ENCODE measurements around the gene TMEM184B.
A peak's percentile ranks its signal among the peaks of the same experiment; 100 is the strongest.

The TMEM184B gene

DNA sequence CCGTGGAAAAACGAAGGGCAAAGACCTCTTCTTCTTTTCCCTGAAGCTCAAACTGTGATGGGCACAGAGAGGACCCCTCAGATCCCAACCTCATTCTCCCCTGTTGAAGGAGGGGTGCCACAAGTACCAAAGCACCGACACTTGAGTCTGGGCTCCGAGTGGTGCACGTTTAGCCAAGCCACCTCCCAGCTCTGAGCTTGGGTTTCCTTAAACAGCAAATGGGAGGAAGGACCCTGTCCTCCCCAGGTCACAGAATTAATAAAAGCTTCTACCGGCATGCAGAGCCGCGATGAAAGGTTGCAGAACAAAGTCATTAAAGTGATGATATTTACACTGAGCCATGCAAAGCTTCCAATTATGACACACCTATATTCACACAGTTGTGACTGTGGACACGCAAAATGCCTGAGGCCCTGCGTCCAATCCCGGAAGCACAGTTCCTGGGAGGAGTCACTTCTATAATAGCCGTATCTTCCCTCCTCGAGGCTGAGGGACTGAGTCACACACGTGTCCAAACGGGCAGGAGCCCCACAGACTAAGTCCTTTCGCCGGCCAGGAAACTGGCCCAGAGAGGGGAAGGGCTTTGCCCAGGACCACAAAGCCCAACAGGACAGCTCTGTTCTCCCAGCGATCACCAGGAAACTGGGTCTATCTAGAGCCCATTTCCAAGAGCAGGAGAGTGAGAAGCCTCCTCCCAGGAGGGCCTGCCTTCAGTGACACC, 45.3 kb upstream of the TMEM184B start:
- Histone ChIP-seq H3K4me3 (ENCODE audit: low read length) (peak overlapping the region; percentile 83), H3K36me3 (ENCODE audit: control insufficient read depth, low read length) (peaks cover 28% of the 10 kb centered on the region), H3K79me2 (ENCODE audit: control insufficient read depth, low read length) (peaks cover 46% of the 10 kb centered on the region), H3K9me3 (ENCODE audit: control insufficient read depth, insufficient read depth, low read length) (no peaks in the 10 kb centered on the region), H3K4me2 (ENCODE audit: low read length) (peak overlapping the region; percentile 89), H3K27me3 (ENCODE audit: control insufficient read depth, low read length) (no peaks in the 10 kb centered on the region), H3K4me1 (ENCODE audit: control insufficient read depth, low read length) (peaks cover 42% of the 10 kb centered on the region), H3K27ac (ENCODE audit: low read depth, low read length) (peak overlapping the region; percentile 35; the same call in 1 of the 2 replicates), H4K20me1 (ENCODE audit: control insufficient read depth, insufficient read depth, low read depth, low read length) (peaks cover 13% of the 10 kb centered on the region), H3F3A (ENCODE audit: control insufficient read depth, insufficient read depth) (no peaks in the 10 kb centered on the region), H3K9me2 (replicated peaks; ENCODE audit: control insufficient read depth, low read length) (no peaks in the 10 kb centered on the region)
- no peak for TF ChIP-seq EZH2phosphoT487 (IDR thresholded peaks at IDR 0.05; ENCODE audit: borderline replicate concordance, low read length)
- TF ChIP-seq, protein P1, sequence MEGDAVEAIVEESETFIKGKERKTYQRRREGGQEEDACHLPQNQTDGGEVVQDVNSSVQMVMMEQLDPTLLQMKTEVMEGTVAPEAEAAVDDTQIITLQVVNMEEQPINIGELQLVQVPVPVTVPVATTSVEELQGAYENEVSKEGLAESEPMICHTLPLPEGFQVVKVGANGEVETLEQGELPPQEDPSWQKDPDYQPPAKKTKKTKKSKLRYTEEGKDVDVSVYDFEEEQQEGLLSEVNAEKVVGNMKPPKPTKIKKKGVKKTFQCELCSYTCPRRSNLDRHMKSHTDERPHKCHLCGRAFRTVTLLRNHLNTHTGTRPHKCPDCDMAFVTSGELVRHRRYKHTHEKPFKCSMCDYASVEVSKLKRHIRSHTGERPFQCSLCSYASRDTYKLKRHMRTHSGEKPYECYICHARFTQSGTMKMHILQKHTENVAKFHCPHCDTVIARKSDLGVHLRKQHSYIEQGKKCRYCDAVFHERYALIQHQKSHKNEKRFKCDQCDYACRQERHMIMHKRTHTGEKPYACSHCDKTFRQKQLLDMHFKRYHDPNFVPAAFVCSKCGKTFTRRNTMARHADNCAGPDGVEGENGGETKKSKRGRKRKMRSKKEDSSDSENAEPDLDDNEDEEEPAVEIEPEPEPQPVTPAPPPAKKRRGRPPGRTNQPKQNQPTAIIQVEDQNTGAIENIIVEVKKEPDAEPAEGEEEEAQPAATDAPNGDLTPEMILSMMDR (IDR thresholded peaks at IDR 0.05; ENCODE audit: low read depth, low read length, poor library complexity, severe bottlenecking) = no peak

DNA sequence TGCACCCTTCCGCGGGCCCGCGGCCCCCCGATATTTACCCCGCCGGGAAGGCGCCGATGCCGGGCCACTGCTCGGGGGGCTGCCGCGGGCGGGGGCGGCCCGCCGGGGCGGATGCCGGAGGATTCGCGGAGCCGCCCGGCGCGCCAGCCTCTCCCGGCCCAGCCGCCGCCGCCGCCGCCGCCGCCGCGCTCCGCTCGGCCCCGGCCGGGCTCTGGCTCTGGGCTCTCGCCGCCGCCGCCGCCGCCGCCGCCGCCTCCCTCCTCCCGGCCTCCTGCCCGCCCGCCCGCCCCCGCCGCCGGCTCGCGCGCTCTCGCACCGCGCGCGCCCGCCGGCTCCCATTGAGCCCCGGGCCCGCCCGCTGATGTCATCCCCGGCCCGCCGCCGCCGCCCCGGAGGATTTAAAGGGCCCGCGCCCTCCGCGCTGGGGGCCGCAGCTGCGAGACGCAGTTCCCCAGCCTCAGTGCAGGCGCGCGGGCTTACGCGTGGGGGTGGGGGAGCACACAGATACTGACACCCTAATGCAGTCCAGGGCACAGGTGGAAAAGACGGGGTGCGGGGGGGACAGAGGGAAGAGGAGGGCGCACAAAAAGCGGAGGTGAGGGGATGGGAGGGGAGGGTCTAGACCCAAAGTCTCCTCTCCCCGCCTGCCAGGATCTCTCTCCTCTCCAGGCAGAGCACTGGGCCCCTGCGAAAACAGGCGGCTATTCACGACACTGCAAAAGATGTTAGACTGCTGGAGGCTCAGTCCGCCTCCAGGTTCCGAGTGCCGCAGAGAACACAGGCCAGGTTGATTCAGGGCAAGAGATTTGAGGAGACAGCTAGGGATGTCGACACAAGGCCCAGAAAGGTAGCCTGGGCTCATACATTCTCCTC, 44.5 kb upstream of the TMEM184B start, which contains the start of gene CSNK1E:
Gene CSNK1E, minus strand, starts transcription at position 312 of the 873 bp plus-strand sequence. CDS start 3,276 bp downstream, outside the sequence.
- Histone ChIP-seq H3K27me3 (ENCODE audit: control insufficient read depth, low read length) (no peaks in the 10 kb centered on the region), H3K27ac (ENCODE audit: low read depth, low read length) (peak within 1 kb of the TSS; percentile 63), H3K9me3 (ENCODE audit: control insufficient read depth, insufficient read depth, low read length) (no peaks in the 10 kb centered on the region), H3F3A (ENCODE audit: control insufficient read depth, insufficient read depth) (no peaks in the 10 kb centered on the region), H3K4me2 (ENCODE audit: low read length) (peak within 1 kb of the TSS; percentile 96), H3K9me2 (replicated peaks; ENCODE audit: control insufficient read depth, low read length) (no peaks in the 10 kb centered on the region), H4K20me1 (ENCODE audit: control insufficient read depth, insufficient read depth, low read depth, low read length) (peaks cover 21% of the 10 kb centered on the region), H3K79me2 (ENCODE audit: control insufficient read depth, low read length) (peaks cover 54% of the 10 kb centered on the region), H3K4me3 (ENCODE audit: low read length) (peak within 1 kb of the TSS; percentile 84), H3K4me1 (ENCODE audit: control insufficient read depth, low read length) (peaks cover 49% of the 10 kb centered on the region), H3K36me3 (ENCODE audit: control insufficient read depth, low read length) (peaks cover 36% of the 10 kb centered on the region)
- TF ChIP-seq EZH2phosphoT487 (IDR thresholded peaks at IDR 0.05; ENCODE audit: borderline replicate concordance, low read length) = no peak
- TF ChIP-seq, protein P1 (IDR thresholded peaks at IDR 0.05; ENCODE audit: low read depth, low read length, poor library complexity, severe bottlenecking) = no peak

DNA sequence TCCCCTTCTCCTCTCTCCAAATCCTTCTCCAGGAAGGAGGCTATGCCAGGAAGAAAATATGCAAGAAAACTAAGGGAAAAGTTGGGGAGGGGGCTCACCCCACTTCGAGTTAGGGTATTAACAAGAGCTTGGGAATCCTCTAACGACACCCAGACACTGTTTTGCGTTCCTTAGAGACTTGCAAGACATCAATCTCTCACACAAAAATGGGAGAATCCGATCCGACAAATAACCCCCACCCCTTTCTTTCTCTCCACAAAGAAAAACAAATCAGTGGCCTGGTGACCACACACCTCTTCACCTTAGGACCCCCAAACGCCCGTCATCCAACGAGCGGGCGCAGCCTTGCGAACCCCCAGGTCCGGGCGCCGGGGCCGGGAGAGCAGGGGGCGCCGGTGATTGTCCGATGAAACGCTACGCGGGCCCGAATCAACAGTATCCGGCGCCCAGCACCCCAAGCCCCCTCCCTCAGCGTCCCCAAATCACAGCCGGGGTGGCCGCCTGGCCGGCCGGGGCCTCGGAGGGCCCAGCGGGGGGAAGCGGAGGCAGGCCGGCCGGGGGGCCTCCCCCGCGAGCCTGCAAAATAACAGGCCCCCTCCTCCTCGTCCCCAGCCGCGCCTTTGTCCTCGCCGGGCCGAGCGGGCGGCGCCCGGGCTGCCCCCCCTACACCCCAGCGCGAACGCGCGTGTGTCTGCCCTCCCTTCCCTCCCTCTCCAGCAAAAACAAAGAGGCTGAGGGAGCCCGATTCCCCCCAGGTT, 43.7 kb upstream of the TMEM184B start:
- Histone ChIP-seq H4K20me1 (ENCODE audit: control insufficient read depth, insufficient read depth, low read depth, low read length) (peaks cover 24% of the 10 kb centered on the region), H3K4me2 (ENCODE audit: low read length) (peak overlapping the region; percentile 96)

More for the DNA sequence above, 43.7 kb upstream of the TMEM184B start:
- Histone ChIP-seq H3K79me2 (ENCODE audit: control insufficient read depth, low read length) (peaks cover 62% of the 10 kb centered on the region), H3K9me3 (ENCODE audit: control insufficient read depth, insufficient read depth, low read length) (no peaks in the 10 kb centered on the region), H3K4me1 (ENCODE audit: control insufficient read depth, low read length) (peaks cover 58% of the 10 kb centered on the region), H3K27me3 (ENCODE audit: control insufficient read depth, low read length) (no peaks in the 10 kb centered on the region), H3K36me3 (ENCODE audit: control insufficient read depth, low read length) (peaks cover 43% of the 10 kb centered on the region), H3K4me3 (ENCODE audit: low read length) (peak overlapping the region; percentile 84), H3K27ac (ENCODE audit: low read depth, low read length) (peak overlapping the region; percentile 63), H3K9me2 (replicated peaks; ENCODE audit: control insufficient read depth, low read length) (no peaks in the 10 kb centered on the region), H3F3A (ENCODE audit: control insufficient read depth, insufficient read depth) (no peaks in the 10 kb centered on the region; the same call in 1 of the 2 replicates)
- TF ChIP-seq, protein P1 (IDR thresholded peaks at IDR 0.05; ENCODE audit: low read depth, low read length, poor library complexity, severe bottlenecking) = no peak
- no peak for TF ChIP-seq EZH2phosphoT487 (IDR thresholded peaks at IDR 0.05; ENCODE audit: borderline replicate concordance, low read length)
